GM18519 (cell line): ENCODE measurements around the gene GRHL1.
"Not testable (repeated sequence)": the region's sequence is repeated elsewhere in the genome, so short reads cannot be mapped to it uniquely, and the experiment has no call there.

Source experiments
- ATAC-seq: cut with Tn5 transposase; IDR thresholded peaks from one replicate; pipeline ENCODE4 v1.9.1; 2021; ENCODE audit warnings: mild to moderate bottlenecking, moderate library complexity; ENCODE audit not compliant: unreplicated experiment, low FRiP score

The GRHL1 gene, protein sequence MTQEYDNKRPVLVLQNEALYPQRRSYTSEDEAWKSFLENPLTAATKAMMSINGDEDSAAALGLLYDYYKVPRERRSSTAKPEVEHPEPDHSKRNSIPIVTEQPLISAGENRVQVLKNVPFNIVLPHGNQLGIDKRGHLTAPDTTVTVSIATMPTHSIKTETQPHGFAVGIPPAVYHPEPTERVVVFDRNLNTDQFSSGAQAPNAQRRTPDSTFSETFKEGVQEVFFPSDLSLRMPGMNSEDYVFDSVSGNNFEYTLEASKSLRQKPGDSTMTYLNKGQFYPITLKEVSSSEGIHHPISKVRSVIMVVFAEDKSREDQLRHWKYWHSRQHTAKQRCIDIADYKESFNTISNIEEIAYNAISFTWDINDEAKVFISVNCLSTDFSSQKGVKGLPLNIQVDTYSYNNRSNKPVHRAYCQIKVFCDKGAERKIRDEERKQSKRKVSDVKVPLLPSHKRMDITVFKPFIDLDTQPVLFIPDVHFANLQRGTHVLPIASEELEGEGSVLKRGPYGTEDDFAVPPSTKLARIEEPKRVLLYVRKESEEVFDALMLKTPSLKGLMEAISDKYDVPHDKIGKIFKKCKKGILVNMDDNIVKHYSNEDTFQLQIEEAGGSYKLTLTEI

DNA sequence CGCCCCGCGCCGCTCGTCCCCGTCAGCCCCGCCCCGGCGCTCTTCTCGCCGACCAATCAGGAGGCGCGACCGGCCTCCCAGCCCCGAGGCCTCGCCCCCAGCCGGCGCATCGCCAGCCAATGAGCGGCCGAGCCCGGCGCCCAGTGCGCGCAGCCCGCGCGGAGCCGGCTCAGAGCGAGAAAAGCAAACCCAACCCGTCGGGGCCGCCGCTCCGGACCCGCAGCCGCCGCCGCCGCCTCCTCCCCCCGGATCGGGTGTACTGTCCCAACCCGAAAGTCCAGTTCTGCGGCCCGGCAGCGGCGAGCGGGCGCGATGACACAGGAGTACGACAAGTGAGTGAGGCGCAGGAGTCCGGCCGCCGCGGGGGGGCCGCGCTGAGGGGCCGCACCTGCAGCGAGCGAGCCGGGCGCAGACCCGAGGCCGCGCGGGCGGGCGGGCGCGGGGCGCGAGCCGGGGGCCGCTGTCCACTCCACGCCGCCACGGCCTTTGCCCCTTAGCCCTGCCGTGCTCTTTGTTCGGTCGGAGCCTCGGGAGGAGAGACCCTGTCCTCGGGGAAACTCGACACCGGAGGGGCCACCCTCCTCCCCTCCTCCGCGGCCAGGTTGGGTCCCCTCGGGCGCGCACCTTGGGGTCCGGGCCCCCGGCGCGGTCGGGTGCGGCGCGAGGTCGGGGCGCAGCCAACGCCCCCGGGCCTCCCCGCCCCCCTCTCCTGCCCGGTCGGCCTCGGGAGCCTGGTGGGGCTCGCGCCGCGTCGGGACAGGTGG lies at the start of gene GRHL1:
TSS of gene GRHL1 (plus strand) at position 172 of the 764 bp plus-strand sequence. CDS start at position 313, 141 bp downstream.
- peak; percentile 90 for ATAC-seq

DNA sequence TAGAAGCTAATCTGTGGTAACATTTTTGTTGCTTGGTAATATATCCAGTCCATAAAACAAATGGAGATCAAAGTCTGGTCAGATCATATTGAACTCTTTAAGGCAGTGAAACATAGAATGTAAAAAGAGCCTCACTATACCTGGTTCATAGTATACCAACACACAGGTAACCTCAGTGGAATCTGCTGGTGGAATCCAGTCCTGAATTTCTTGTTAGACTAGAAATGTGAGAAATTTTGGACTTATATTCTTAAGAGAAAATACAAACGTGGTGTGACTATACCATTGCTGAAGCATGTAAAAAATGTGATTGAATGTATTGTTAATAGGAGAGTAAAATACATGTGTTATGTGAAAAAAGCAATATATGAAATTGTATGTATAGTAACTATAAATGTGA lies 46.1 kb upstream of the GRHL1 start:
- no peak for ATAC-seq

DNA sequence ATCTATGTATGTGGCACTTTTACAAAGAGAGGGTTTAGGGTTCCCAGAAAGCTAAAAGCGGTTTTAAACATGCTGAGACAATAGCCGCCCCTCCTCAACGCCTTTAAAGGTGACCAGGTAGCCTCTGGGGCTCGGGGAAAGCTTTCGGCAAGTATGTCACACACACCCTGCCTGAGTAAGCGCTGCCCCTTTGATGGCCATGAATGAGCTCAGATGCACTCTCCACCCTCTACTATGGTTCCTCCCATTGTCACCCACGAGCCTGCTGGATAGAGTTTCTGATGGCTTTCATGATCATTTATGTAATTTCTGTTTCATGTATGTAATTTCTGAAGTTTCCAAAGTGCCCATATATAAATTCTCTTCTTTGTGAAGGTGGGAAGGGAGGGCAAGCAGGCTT lies 44.1 kb upstream of the GRHL1 start:
- no peak for ATAC-seq

DNA sequence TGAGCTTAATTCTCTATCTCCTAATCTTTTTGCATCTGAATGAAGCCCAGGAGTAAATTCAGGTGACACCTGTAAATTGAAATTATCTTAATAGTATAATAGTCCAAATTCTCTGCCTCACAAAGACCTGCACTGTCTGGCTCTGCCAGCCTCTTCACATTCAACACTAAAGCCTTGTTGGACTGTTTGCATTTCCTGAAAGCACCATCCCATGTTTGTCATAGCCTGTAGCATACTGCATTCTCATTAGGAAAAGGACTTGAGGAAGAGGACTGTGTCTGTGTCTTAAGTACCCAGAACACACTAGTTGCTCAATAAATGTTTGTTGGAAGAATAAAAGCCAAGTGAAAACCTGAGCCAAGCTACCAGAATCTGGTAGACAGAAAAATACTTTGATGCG lies 42.9 kb upstream of the GRHL1 start:
- no peak for ATAC-seq

- ATAC-seq, result no peak
Observed at GRCh38 chr2:9909106-9909505, 42.4 kb upstream of the GRHL1 start.

DNA sequence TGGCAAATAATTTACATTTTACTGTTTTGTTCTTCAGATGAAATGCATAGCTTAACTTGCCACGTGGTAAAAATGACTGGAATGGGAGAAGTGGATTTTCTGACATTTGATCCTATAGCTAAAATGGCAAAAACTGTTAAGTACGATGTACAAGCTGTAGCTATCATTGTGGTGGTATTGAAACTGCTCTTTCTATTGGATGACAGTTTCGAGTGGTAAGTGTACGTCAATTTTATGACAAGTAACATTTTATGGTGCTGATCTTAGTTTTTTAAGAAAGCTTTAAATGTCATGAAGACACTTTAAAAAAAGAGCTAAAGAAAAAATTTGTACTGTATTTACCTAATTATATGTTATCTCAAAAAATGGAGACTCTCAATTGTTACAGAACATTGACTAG lies 40.8 kb upstream of the GRHL1 start:
- ATAC-seq, result no peak

- no peak for ATAC-seq
Observed at GRCh38 chr2:9912468-9912867, 39.0 kb upstream of the GRHL1 start.

DNA sequence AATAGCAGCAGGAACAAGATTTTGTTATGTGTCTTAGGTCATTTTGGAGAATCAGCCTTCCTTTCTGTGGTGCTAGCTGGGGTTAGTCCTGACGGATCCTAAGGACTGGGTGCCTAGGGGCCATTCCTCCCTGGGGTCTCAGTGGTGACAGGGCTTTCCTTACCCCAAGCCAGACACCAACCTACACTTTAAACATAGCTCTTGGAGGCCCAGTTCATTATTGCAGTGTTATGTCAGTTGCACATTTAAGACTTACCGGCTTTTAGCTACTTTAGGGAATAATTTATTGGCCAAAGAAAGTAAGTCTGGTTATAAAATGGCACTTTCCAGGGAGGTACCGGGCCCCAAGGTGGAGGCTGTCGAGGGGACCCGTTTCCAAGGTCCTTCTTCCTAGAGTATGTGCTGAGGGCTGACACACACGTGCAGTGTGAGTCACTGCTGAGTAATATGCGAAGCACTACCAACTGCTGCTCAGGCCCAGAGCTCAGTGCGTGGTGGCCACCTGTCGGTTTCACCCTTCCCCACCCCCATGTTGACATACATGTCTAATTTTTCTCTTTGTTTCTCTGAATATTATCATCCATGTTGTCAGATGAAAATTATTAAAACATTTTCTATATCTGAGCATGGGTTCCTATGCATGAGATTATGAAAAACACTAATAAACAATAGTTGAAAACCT lies 37.0 kb upstream of the GRHL1 start:
- peak; percentile 92 for ATAC-seq

GRCh38 chr2:9918275-9918674 lies 33.2 kb upstream of the GRHL1 start:
- ATAC-seq, result no peak

- ATAC-seq, result no peak
Observed at GRCh38 chr2:9919512-9919911, 32.0 kb upstream of the GRHL1 start.

DNA sequence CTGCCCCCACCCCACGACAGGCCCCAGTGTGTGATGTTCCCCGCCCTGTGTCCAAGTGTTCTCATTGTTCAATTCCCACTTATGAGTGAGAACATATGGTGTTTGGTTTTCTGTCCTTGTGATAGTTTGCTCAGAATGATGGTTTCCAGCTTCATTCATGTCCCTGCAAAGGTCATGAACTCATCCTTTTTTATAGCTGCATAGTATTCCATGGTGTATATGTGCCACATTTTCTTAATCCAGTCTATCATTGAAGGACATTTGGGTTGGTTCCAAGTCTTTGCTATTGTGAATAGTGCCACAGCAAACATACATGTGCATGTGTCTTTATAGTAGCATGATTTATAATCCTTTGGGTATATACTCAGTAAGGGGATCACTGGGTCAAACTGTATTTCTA lies 24.5 kb upstream of the GRHL1 start:
- not testable (repeated sequence) for ATAC-seq

DNA sequence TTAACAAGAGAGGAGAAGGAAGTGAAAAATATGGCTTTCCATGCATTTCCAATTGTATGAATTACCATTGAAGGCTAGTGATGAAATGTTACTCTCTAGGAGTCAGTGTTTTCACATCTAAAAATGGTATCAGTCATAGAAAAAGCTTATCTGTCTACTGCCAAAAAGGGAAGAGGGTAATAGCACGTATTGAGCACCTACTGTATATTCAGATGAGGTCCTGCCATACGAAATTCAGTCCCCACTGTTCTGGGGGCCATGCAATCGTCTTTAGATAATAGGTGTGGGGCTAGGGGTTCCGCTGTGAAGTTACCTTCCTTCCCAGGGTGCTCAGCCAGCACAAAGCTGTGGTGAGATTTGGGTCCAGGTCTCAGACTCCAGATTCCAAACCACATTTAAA lies 14.2 kb upstream of the GRHL1 start:
- no peak for ATAC-seq

GRCh38 chr2:9937968-9938367 lies 13.5 kb upstream of the GRHL1 start:
- no peak for ATAC-seq

DNA sequence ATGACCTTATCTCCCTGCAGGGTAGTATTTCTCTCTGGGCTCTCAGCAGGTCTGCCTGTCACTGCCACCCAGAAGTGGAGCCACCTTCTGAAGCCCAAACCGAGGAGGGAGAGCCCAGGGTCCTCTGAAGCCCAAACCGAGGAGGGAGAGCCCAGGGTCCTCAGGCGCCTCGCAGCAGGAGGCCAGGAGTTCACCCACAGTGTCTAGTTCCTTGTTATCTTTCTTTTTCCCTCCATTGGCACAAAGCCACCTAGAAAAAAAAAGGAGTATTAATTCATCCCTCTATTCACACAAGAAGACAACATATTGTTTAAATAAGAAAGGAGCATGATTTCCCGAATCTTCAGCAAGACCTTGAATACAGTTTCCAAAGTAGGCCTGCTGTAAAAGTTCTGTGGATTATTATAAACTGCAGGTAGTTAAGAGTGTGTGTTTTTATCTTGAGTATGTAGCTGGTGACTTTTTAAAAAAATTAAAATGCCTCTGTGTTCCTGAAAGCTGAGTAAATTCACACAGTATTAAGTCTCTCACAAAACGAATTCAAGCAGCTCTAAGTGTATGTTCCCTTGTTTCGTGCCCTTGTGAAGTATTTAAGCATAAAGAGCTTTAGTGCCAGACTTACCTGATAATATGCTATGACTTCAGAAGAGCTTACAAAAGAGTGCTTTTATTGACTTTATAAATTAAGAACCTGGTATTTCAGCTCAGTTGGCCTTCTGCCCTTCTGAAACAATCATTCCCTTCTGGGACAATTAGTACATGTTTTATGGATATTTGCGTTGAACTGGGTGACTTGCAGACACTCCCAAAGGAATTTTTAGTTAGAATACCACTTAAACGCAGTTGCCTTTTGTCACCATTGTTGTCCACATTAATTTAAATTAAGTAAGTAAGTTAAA lies 11.7 kb upstream of the GRHL1 start:
- ATAC-seq, result no peak

DNA sequence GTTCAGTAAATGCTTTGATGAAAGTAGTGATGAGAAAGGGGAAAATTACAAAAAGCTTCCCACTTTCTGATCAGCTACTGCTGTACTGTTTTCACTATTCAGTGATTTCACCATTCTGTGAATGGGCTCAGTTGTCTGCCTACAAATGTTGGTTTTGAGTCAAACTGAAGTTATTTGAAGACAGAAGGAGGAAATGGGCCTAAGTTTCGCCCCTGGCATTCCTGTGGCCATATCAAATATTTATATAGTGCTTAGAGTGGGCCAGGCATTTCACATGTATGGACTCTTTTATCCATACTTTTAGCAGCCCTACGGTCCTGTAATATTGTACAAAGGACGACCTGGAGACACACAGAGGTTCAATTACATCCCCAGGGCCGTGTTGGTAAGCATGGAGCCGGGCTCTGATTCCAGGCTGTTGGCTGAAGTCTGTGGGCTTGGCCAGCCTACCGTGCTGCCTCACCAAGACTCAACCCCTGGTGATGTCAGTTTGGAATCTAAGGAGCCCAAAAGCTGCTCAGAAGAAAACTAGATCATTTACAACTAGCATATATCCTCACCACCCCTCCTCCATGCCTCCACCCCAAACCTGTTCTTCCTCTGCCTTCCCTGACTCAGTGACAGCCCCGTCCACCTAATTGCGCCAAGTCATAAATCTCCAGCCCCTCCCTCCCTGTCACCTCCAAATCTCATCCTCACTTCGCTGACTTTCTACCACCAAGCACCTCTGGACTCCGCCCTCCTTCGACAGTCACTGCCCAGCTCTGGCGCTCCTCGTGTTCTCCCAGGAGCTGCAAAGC lies 10.1 kb upstream of the GRHL1 start:
- no peak for ATAC-seq

GRCh38 chr2:9941996-9942390 lies 9.5 kb upstream of the GRHL1 start:
- ATAC-seq, result no peak

DNA sequence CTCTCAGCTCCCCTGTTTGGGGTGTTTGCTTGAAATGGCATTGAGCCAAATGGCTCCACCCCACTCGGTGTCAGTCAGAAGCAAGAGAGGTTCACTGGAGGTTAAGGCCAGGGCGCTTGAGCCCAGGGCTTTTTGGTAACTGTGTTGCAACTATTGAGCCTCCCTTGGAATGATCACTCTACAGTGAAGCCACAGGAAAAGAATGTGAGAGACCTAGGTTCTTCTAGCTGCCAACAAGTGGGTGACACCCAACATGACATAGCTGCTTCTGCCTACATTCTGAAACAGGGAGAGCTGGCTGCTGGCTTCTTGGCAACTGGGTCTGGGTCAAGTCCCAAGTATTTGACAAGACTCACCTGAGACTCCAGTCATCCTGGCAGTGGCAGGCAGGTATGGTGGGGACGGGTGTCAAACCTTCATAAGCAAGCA lies 7.1 kb upstream of the GRHL1 start:
- ATAC-seq, result no peak

- no peak for ATAC-seq
Observed at GRCh38 chr2:9945596-9945995, 5.9 kb upstream of the GRHL1 start.

DNA sequence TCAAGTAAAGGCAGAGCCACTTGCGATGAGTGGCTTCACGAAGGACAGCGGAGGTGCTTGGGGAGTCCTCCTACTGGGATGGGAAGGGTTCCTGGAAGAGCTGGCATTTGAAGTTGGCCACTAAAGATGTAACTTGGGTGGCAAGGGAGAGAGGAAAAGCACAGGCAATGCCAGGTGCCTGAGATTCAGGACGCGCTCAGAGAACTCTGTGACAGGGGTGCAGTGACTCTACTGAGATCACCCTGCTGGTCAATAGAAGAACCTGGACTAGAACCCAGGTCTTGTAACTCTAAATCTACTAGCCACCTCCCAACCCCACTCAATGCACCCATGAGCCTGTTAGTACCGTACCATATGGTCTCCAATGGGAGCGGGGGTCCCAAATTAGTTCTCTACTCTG lies 5.4 kb upstream of the GRHL1 start:
- no peak for ATAC-seq
